Neural cell (in vitro differentiated cells): ENCODE measurements around the gene OTOF.

Source experiments
- CTCF ChIP-seq: fragments of 450-650 bp; IDR thresholded peaks from 2 replicates; pipeline ENCODE4 v1.5.1; 2014; ENCODE audit warnings: antibody characterized with exemption, mild to moderate bottlenecking, moderate library complexity; ENCODE audit not compliant: poor library complexity, severe bottlenecking
- EZH2 ChIP-seq: fragments of 200-600, 300-800 bp; shearing (Covaris generic), sonication (generic); IDR thresholded peaks from 2 replicates; pipeline ENCODE4 v1.6.1; 2014; ENCODE audit warnings: antibody characterized with exemption, low read length, borderline replicate concordance, mild to moderate bottlenecking; ENCODE audit not compliant: insufficient read depth, poor library complexity, severe bottlenecking
- POLR2AphosphoS5 ChIP-seq: IDR thresholded peaks from 2 replicates; pipeline ENCODE4 v1.6.1; 2012
- RAD21 ChIP-seq: fragments of 450-650 bp; conservative IDR thresholded peaks from 2 replicates; pipeline ENCODE4 v1.6.1; 2014; ENCODE audit warnings: antibody characterized with exemption, mild to moderate bottlenecking, moderate library complexity
- REST ChIP-seq: IDR thresholded peaks from 2 replicates; pipeline ENCODE4 v1.6.1; 2012; ENCODE audit warnings: borderline replicate concordance
- TAF1 ChIP-seq: IDR thresholded peaks from 2 replicates; pipeline ENCODE4 v1.6.1; 2012; ENCODE audit warnings: low read depth

- TF ChIP-seq TAF1 (no peak), CTCF (no peak), EZH2 (no peak), POLR2AphosphoS5 (no peak), REST (no peak), RAD21 (no peak)
Measured at GRCh38 chr2:26462100-26462499, 15.8 kb downstream of the OTOF start.
